ENCODE results near the gene BRINP3. TPM values are rescaled to one million over a fixed set of nuclear protein-coding genes. Genes with fewer than 3 reads are reported as not detected.

Gene BRINP3
- total and polyA plus RNA-seq, 9 of the 15 experiments (the other 6 are each of a cell fraction or from before 2014, with no cell fraction given): 0.09 to 0.75 (median 0.19) TPM; not detected in 1

- FAIRE-seq (no peak), ATAC-seq (no peak), DNase-seq (ENCODE audit: extremely low read depth in 1 of 4, low spot score in 3 of 4) (no peak)
- Histone ChIP-seq H3K9ac (ENCODE audit: insufficient read depth in 1 of 2, low read depth in 2 of 2, low read length in 2 of 2) (no peak overlapping the region), H3K4me1 (replicated peaks in 1 of 2; ENCODE audit: control insufficient read depth in 2 of 2, insufficient read depth in 2 of 2, low read length in 2 of 2) (no peaks in the 10 kb centered on the region), H4K20me1 (replicated peaks; ENCODE audit: control insufficient read depth, insufficient read depth, low read length) (no peaks in the 10 kb centered on the region), H3K27me3 (ENCODE audit: control insufficient read depth in 2 of 2, insufficient read depth in 2 of 2, low read length in 2 of 2) (no peaks in the 10 kb centered on the region), H3K79me2 (ENCODE audit: control insufficient read depth, insufficient read depth, low read length) (no peaks in the 10 kb centered on the region), H2AFZ (ENCODE audit: low read depth, low read length) (no peak overlapping the region), H3K36me3 (ENCODE audit: control insufficient read depth, insufficient read depth, low read length) (no peaks in the 10 kb centered on the region), H3K4me2 (ENCODE audit: insufficient read depth, low read length) (no peak overlapping the region), H3K4me3 (no peak overlapping the region), H3K9me3 (replicated peaks; ENCODE audit: control insufficient read depth, insufficient read depth, low read depth, low read length) (peaks cover 2% of the 10 kb centered on the region; the same call in 1 of the 2 replicates), H3K27ac (ENCODE audit: extremely low read depth, low read depth, low read length) (no peak overlapping the region), H3K9me1 (ENCODE audit: control insufficient read depth, insufficient read depth, low read length) (no peaks in the 10 kb centered on the region)
- ChIA-PET CTCF (ENCODE audit: low intra/inter-chr PET ratio) (no interaction called here), POLR2A (no interaction called here)
- in situ Hi-C loops (cut with MboI) (no loop called here), intact Hi-C loops (cut with micrococcal nuclease) (no loop called here)
- WGBS (ENCODE audit: insufficient coverage, low coverage, missing lambda C conversion rate): 0% methylated on average over 2 of the region's 2 CpGs
- TF ChIP-seq MBD1 (CRISPR knock-in tag; IDR thresholded peaks at IDR 0.05) (no peak), TRIM28 (IDR thresholded peaks at IDR 0.05) (no peak), POLR2B (IDR thresholded peaks at IDR 0.05; ENCODE audit: low read depth, partially characterized antibody) (no peak), HMBOX1 (IDR thresholded peaks at IDR 0.05) (no peak)
- no TSS peak for BruUV-seq (replicated peaks)
Observed at GRCh38 chr1:190439447-190439846, 38.2 kb downstream of the BRINP3 start.
